Measurements from ENCODE around the gene LRRC43. TPM values are rescaled to one million over a fixed set of nuclear protein-coding genes. Genes with fewer than 3 reads are reported as not detected.

LRRC43 gene
- total RNA-seq, 5 donors from 2014 or later (not counting 1 experiment from before 2014, with no cell fraction given): 0.44 to 0.66 TPM; not detected in 3

DNA sequence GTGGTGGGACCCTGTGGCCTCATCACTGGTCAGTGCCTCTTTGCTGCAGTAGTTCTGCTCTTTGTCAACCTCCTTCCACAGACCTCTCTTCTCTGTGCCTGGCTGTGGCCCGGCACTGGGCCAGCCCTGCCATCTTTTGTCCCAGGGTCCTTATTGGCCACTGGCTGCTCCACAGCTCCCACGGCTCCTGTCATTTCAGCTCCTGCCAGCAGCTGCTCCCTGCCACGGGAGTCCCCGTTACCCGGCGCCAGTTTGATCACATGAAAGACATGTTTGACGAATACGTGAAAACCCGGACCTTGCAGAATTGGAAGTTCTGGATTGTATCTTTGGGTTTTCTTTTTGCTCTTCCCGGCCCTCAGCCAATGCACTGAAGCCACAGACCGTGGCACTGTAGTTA lies 44.3 kb upstream of the LRRC43 start:
- ChIA-PET CTCF (interaction anchor here in 1 of 2 donors (0.8 kb wide), 1 partner anchor 10 kb away, joined by 3 read pairs; no protein-coding TSS in a partner anchor), POLR2A (no interaction called here)
- ATAC-seq (replicated peaks in 1 of 4) (no peak), DNase-seq (no peak)
- Histone ChIP-seq H3K9me3 (no peaks in the 10 kb centered on the region), H3K27ac (ENCODE audit: low read length) (no peak overlapping the region), H3K36me3 (ENCODE audit: control insufficient read depth in 2 of 2, extremely low read depth in 1 of 2, insufficient read depth in 1 of 2, low read length in 1 of 2) (peaks cover 25 to 59% of the 10 kb centered on the region in 2 donors), H3K4me3 (ENCODE audit: control insufficient read depth in 1 of 2, extremely low read depth in 1 of 2, low read length in 1 of 2) (no peak overlapping the region), H3K27me3 (replicated peaks in 1 of 2; ENCODE audit: control insufficient read depth in 2 of 2, extremely low read depth in 1 of 2, insufficient read depth in 2 of 2, low read length in 1 of 2) (no peaks in the 10 kb centered on the region), H3K4me1 (ENCODE audit: control insufficient read depth in 1 of 2, extremely low read depth in 1 of 2, insufficient read depth in 2 of 2, low read length in 2 of 2) (no peaks in the 10 kb centered on the region)
- no peak overlapping the region for H3K27ac Mint-ChIP-seq
- 97% methylated on average over 9 of the region's 11 CpGs for WGBS (ENCODE audit: insufficient coverage)
- no peaks in the 10 kb centered on the region for H3K27me3 Mint-ChIP-seq
- no peaks in the 10 kb centered on the region for H3K4me1 Mint-ChIP-seq
- H3K36me3 Mint-ChIP-seq: peaks cover 31% of the 10 kb centered on the region
- no peaks in the 10 kb centered on the region for H3K9me3 Mint-ChIP-seq
- no peak overlapping the region for H3K4me3 Mint-ChIP-seq

GRCh38 chr12:122139266-122139665 lies 43.7 kb upstream of the LRRC43 start:
- WGBS (ENCODE audit: insufficient coverage): 98% methylated on average over 9 of the region's 15 CpGs
- CTCF ChIA-PET: no interaction called here
- H3K27me3 ChIP-seq (replicated peaks in 1 of 2; ENCODE audit: control insufficient read depth in 2 of 2, extremely low read depth in 1 of 2, insufficient read depth in 2 of 2, low read length in 1 of 2): no peaks in the 10 kb centered on the region
- peaks cover 31% of the 10 kb centered on the region for H3K36me3 Mint-ChIP-seq
- H3K27me3 Mint-ChIP-seq: no peaks in the 10 kb centered on the region
- no peak overlapping the region for H3K27ac ChIP-seq (ENCODE audit: low read length)
- POLR2A ChIA-PET: no interaction called here
- no peak overlapping the region for H3K4me3 Mint-ChIP-seq
- H3K27ac Mint-ChIP-seq: no peak overlapping the region
- H3K36me3 ChIP-seq (ENCODE audit: control insufficient read depth in 2 of 2, extremely low read depth in 1 of 2, insufficient read depth in 1 of 2, low read length in 1 of 2): peaks cover 25 to 59% of the 10 kb centered on the region in 2 donors
- no peaks in the 10 kb centered on the region for H3K9me3 ChIP-seq
- DNase-seq (no peak), ATAC-seq (replicated peaks in 1 of 4) (no peak)
- H3K9me3 Mint-ChIP-seq: no peaks in the 10 kb centered on the region
- H3K4me3 ChIP-seq (ENCODE audit: control insufficient read depth in 1 of 2, extremely low read depth in 1 of 2, low read length in 1 of 2): no peak overlapping the region
- H3K4me1 Mint-ChIP-seq: no peaks in the 10 kb centered on the region
- H3K4me1 ChIP-seq (ENCODE audit: control insufficient read depth in 1 of 2, extremely low read depth in 1 of 2, insufficient read depth in 2 of 2, low read length in 2 of 2): no peaks in the 10 kb centered on the region

DNA sequence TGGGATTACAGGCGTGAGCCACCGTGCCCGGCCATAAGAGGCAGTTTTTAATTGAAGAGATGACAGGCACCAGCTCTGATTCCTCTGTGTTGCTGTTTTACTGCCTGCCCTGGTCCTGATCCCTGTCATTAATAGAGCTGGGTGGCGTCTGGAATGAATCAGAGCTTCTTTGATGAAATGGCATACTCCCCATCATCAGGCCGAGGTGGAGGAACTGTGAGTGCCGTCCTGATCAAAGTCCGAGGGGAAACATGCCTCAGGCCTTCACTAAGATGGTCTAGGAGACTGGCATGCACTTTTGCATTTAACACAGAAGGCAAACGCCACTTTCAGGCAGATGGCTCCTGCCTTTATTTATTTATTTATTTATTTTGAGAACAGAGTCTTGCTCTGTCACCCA lies 43.0 kb upstream of the LRRC43 start:
- Histone ChIP-seq H3K4me3 (ENCODE audit: control insufficient read depth in 1 of 2, extremely low read depth in 1 of 2, low read length in 1 of 2) (no peak overlapping the region), H3K36me3 (ENCODE audit: control insufficient read depth in 2 of 2, extremely low read depth in 1 of 2, insufficient read depth in 1 of 2, low read length in 1 of 2) (peaks cover 24 to 58% of the 10 kb centered on the region in 2 donors), H3K27ac (ENCODE audit: low read length) (no peak overlapping the region), H3K9me3 (no peaks in the 10 kb centered on the region), H3K4me1 (ENCODE audit: control insufficient read depth in 1 of 2, extremely low read depth in 1 of 2, insufficient read depth in 2 of 2, low read length in 2 of 2) (no peaks in the 10 kb centered on the region), H3K27me3 (replicated peaks in 1 of 2; ENCODE audit: control insufficient read depth in 2 of 2, extremely low read depth in 1 of 2, insufficient read depth in 2 of 2, low read length in 1 of 2) (no peaks in the 10 kb centered on the region)
- Mint-ChIP-seq H3K4me3 (no peak overlapping the region), H3K27ac (no peak overlapping the region), H3K27me3 (no peaks in the 10 kb centered on the region), H3K4me1 (no peaks in the 10 kb centered on the region), H3K36me3 (peaks cover 30% of the 10 kb centered on the region), H3K9me3 (no peaks in the 10 kb centered on the region)
- ATAC-seq (replicated peaks in 1 of 4): no peak
- ChIA-PET CTCF (no interaction called here), POLR2A (no interaction called here)
- WGBS (ENCODE audit: insufficient coverage): 100% methylated on average over 6 of the region's 8 CpGs
- DNase-seq: no peak

GRCh38 chr12:122140467-122141257 lies 42.3 kb upstream of the LRRC43 start:
- Mint-ChIP-seq H3K4me3 (no peak overlapping the region), H3K27ac (no peak overlapping the region), H3K9me3 (no peaks in the 10 kb centered on the region), H3K27me3 (no peaks in the 10 kb centered on the region), H3K4me1 (no peaks in the 10 kb centered on the region), H3K36me3 (peaks cover 25% of the 10 kb centered on the region)
- Histone ChIP-seq H3K4me3 (ENCODE audit: control insufficient read depth in 1 of 2, extremely low read depth in 1 of 2, low read length in 1 of 2) (no peak overlapping the region), H3K27me3 (replicated peaks in 1 of 2; ENCODE audit: control insufficient read depth in 2 of 2, extremely low read depth in 1 of 2, insufficient read depth in 2 of 2, low read length in 1 of 2) (no peaks in the 10 kb centered on the region), H3K4me1 (ENCODE audit: control insufficient read depth in 1 of 2, extremely low read depth in 1 of 2, insufficient read depth in 2 of 2, low read length in 2 of 2) (no peaks in the 10 kb centered on the region), H3K36me3 (ENCODE audit: control insufficient read depth in 2 of 2, extremely low read depth in 1 of 2, insufficient read depth in 1 of 2, low read length in 1 of 2) (peaks cover 17 to 51% of the 10 kb centered on the region in 2 donors), H3K9me3 (no peaks in the 10 kb centered on the region), H3K27ac (ENCODE audit: low read length) (no peak overlapping the region)
- 92% methylated on average over 12 of the region's 19 CpGs for WGBS (ENCODE audit: insufficient coverage)
- DNase-seq: no peak
- CTCF ChIA-PET: no interaction called here
- POLR2A ChIA-PET: no interaction called here
- no peak for ATAC-seq (replicated peaks in 1 of 4)

GRCh38 chr12:122141911-122142725 lies 40.8 kb upstream of the LRRC43 start:
- POLR2A ChIA-PET: no interaction called here
- ATAC-seq (replicated peaks in 1 of 4): no peak

GRCh38 chr12:122142857-122143256 lies 40.1 kb upstream of the LRRC43 start:
- ChIA-PET POLR2A (no interaction called here), CTCF (interaction anchor here in 1 of 2 donors (0.5 kb wide), 1 partner anchor 329 kb away, joined by 6 read pairs; no protein-coding TSS in a partner anchor)
- WGBS (ENCODE audit: insufficient coverage): 82% methylated on average over 5 of the region's 6 CpGs
- ATAC-seq (replicated peaks in 1 of 4): no peak
- H3K9me3 Mint-ChIP-seq: no peaks in the 10 kb centered on the region
- H3K36me3 ChIP-seq (ENCODE audit: control insufficient read depth in 2 of 2, extremely low read depth in 1 of 2, insufficient read depth in 1 of 2, low read length in 1 of 2): peaks cover 19 to 46% of the 10 kb centered on the region in 2 donors
- H3K4me3 ChIP-seq (ENCODE audit: control insufficient read depth in 1 of 2, extremely low read depth in 1 of 2, low read length in 1 of 2): no peak overlapping the region
- H3K27me3 Mint-ChIP-seq: no peaks in the 10 kb centered on the region
- no peak overlapping the region for H3K4me3 Mint-ChIP-seq
- peaks cover 23% of the 10 kb centered on the region for H3K36me3 Mint-ChIP-seq
- no peak overlapping the region for H3K27ac ChIP-seq (ENCODE audit: low read length)
- peaks cover 0 to 2% (median 0%) of the 10 kb centered on the region in 3 donors for H3K4me1 Mint-ChIP-seq
- no peak overlapping the region for H3K27ac Mint-ChIP-seq
- H3K9me3 ChIP-seq: no peaks in the 10 kb centered on the region
- DNase-seq: no peak
- H3K4me1 ChIP-seq (ENCODE audit: control insufficient read depth in 1 of 2, extremely low read depth in 1 of 2, insufficient read depth in 2 of 2, low read length in 2 of 2): no peaks in the 10 kb centered on the region
- H3K27me3 ChIP-seq (replicated peaks in 1 of 2; ENCODE audit: control insufficient read depth in 2 of 2, extremely low read depth in 1 of 2, insufficient read depth in 2 of 2, low read length in 1 of 2): no peaks in the 10 kb centered on the region

More at GRCh38 chr12:122141911-122142725, 40.8 kb upstream of the LRRC43 start:
- 96% methylated on average over 20 of the region's 21 CpGs for WGBS (ENCODE audit: insufficient coverage)
- no peak overlapping the region for H3K27ac ChIP-seq (ENCODE audit: low read length)
- DNase-seq: no peak
- no peaks in the 10 kb centered on the region for H3K27me3 ChIP-seq (replicated peaks in 1 of 2; ENCODE audit: control insufficient read depth in 2 of 2, extremely low read depth in 1 of 2, insufficient read depth in 2 of 2, low read length in 1 of 2)
- peaks cover 19 to 50% of the 10 kb centered on the region in 2 donors for H3K36me3 ChIP-seq (ENCODE audit: control insufficient read depth in 2 of 2, extremely low read depth in 1 of 2, insufficient read depth in 1 of 2, low read length in 1 of 2)
- Mint-ChIP-seq H3K4me1 (peaks cover 0 to under 1% (median 0%) of the 10 kb centered on the region in 3 donors), H3K9me3 (no peaks in the 10 kb centered on the region), H3K27ac (peak overlapping the region in 1 of 2 donors; percentile 55), H3K4me3 (no peak overlapping the region), H3K36me3 (peaks cover 23% of the 10 kb centered on the region), H3K27me3 (no peaks in the 10 kb centered on the region)
- H3K9me3 ChIP-seq: no peaks in the 10 kb centered on the region
- no peak overlapping the region for H3K4me3 ChIP-seq (ENCODE audit: control insufficient read depth in 1 of 2, extremely low read depth in 1 of 2, low read length in 1 of 2)
- H3K4me1 ChIP-seq (ENCODE audit: control insufficient read depth in 1 of 2, extremely low read depth in 1 of 2, insufficient read depth in 2 of 2, low read length in 2 of 2): no peaks in the 10 kb centered on the region
- CTCF ChIA-PET: no interaction called here
